ENCODE measurements around the gene FBXW12.

Gene FBXW12

DNA sequence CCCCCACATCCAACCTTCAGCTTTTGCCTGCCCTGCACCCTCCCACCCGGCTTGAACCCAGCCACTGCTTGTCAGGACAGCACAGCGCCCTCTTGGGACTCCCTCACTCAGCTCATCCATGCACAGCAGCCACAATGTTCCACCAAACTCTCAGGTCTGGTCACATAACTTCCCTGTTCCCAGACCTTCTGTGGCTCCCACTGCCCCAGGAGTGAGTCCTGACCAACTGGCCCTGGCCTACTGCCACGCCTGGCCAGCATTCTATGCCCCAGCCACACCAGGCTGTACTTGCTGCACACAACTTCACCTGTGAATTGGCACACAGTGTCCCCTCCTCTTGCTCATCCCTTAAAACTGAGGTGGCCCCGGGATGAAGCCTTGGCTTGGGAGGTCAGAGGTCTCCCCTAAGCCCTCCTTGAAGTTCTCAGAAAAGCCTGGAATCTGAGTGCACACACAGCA, 36.8 kb downstream of the FBXW12 start:
- no peak for DNase-seq

DNA sequence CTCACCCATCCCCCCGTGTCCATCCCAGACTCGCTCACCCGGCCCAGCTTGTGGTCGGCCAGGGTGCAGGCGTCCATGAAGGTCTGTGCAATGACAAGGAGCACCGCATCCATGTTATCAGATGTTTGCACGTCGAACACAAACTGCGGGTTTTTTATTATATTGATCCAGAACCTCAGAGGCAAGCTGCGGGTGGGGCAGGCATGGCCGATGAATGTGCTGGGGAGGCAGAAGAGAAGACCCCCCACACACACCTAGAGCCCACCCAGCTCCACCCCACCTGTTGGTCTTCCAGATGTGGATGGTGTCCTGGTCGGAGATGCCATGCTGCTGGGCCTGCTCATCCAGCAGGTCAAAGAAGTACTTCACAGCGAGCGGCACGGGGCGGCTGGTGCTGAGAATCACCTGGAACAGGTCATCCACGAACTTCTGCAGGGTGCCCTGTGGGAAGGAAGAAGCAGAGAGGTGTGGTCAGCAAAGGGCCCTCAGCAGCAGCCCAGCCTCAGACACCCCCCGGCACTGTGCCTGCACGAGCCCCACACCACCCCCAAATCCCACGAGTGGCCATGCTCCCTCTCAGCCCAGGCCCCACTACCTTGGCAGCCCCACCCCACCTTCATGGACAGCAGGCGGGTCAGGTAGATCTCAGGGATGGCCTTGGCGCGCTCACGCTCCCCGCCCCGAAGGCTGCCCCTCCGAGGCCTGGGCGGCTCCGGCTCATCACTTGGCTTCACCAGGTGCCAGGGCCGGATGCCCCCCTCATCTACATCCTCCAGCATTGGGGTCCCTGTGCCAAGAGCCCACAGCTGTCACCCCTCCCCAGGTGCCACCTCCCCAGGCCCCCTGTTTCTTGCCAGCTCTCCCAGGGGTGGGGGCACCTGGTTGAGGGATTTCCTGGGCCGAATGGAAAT, 37.5 kb downstream of the FBXW12 start:
- peak in 1 of 2 donors; percentile 8 for DNase-seq

DNA sequence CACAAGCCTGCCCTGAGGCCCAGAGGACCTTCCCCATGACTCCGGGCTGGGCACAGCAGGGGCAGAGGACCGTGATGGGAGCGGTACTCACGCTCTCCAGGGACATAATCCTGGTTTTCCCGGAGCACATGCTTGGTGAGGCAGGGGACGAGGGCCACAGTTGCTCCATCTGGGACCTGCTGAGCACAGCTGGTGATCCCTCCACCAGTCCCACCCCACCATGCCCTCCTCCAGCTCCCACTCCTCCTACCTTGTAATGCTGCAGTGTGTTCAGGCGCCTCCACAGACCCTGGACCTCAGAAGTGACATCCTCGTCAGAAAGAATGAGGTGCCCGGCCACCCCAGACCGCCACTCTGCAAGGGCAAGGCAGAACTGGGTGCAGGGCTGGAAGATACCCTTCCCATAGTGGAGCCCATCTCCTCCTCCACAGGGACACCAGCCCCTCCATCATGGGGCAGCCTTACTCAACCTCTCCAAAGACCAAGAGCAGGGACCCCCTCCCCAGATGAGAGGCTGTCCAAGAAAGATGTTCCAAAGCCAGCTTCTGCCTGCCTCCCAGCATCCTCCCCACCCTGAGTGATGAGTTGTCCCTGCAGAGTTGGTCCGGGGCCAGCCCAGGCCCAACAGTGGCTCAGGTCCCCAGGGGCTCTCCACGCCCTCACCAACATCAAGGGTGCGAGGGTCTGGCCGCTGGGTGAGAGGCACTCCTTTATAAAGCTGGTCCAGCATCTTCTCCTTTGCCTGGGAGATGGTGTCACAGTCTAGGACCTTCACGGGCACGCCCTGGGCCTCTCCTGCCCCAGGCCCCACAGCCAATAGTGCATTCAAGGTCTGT, 38.4 kb downstream of the FBXW12 start:
- no peak for DNase-seq

DNA sequence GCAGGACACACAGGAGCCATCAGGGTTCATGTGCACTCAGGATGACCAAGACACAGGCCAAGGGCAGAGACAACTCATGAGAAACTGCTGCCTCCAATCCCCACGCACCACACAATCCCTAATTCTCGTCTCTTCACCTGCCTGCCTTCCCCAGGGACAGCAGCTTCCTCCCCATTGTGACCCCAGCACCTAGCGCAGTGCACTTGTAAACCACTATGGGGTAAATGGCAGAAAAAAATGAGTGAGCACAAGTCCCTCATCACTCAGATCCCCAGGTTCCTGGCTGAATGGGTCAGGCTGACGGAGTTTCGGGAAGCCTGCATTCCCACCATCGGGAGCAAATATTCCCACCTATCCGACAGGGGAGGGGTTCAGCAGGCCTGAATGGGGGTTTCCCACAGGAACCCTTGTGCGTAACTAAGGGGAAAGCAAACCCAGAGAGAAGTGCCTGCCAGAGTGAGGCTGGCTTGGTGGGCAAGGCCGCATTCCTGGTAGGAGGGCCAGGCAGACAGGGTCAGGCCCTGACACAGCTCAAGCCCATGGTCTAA, 39.1 kb downstream of the FBXW12 start:
- DNase-seq, result no peak

DNA sequence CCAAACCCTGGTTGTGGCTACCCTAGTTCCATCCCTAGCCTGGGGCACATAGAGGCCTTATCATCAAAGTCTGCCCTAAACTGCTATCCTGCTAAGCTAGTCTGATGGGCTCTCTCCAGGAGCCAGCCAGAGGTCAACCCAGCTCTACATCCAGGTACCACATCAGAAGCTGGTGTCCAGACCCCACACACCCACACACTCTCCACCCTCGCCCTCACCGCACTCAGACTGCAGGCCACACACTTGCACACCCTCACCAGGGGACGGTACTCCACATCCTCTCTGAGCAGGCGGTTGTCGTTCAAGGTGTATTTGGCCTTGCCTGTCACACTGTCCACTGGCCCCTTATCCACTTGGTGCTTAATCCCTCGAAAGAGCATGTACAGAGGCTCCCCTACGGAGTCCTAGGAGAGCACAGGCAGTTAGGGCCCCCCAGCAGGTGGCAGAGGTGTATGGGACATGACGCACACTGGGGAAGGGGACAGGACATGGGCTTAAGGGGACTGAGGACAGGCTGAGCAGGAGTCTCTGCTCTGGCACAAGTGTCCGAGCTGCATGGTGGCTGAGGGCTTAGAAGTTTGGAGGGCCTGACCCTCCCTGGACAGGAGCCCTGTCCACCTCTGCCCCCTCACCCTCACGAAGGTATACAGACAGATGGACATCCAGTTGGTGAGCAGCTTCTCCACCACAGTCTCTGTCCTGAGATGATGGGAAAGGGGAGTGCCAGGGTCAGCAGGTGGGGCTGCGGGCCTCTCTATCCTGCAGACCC, 39.8 kb downstream of the FBXW12 start:
- DNase-seq, result no peak

DNA sequence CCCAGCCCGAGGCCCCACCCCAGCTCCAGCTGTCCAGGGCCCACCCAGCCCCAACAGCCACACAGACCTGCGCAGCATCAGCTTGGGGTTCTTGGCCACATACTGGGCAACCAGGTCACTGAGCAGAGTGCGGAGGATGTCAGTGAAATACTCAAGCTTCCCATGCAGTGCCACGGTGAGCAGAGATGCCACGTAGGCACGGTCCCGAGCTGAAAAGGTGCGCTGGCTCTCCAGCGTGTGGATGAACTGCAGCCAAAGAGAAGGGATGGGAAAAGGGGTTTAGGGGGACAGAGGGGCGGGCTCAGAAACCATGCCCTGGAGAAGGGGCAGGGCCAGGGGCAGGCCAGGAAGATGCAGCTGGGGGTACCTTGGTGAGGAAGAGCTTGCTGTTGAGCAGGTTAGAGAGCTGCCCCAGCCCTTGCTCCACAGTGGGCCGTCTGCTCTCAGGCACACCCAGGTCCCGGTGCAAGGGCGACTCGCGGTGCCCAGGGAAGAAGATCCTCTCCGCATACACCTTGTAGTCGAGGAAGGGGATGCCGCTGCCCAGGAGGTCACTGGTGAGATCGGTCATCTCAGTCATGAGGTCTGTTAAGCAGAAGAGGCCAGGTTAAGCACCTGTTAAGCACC, 40.5 kb downstream of the FBXW12 start:
- DNase-seq, result no peak

DNA sequence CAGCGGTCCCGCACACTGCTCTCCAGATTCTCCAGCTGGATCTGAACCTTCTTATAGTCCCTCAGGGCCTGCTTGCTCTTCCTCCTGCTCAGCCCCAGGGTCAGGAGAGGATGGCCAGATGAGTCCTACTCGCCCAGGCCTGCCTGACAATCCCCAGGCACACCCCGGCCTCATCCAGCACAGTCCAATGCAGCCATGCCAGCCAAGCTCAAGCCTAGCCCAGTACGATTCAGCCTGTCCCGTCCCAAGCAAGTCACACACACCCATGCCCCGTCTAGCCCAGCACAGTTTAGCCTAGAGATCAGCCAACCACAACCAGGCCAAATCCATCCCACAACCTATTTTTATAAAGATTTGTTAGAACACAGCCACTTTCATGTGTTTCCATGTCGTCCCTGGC, 41.1 kb downstream of the FBXW12 start:
- no peak for DNase-seq

DNA sequence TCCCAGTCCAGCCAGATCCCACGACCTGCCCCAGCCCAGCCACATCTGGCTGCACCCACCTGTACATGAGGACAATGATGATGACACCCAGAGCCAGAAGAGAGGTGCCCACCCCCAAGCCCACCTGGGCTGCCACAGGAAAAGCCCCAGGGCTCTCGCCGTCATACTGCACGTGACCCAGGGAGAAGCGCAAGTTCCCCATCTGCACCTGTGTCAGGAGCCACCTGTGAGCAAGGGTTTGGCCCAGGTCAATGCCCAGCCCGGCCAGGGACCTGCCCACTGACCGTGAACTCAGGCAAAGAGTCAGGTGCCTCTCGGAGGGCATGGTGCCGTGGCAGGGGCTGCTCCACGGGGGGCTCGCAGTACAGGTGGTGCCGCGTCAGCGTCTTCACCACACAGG, 41.6 kb downstream of the FBXW12 start:
- no peak for DNase-seq

DNA sequence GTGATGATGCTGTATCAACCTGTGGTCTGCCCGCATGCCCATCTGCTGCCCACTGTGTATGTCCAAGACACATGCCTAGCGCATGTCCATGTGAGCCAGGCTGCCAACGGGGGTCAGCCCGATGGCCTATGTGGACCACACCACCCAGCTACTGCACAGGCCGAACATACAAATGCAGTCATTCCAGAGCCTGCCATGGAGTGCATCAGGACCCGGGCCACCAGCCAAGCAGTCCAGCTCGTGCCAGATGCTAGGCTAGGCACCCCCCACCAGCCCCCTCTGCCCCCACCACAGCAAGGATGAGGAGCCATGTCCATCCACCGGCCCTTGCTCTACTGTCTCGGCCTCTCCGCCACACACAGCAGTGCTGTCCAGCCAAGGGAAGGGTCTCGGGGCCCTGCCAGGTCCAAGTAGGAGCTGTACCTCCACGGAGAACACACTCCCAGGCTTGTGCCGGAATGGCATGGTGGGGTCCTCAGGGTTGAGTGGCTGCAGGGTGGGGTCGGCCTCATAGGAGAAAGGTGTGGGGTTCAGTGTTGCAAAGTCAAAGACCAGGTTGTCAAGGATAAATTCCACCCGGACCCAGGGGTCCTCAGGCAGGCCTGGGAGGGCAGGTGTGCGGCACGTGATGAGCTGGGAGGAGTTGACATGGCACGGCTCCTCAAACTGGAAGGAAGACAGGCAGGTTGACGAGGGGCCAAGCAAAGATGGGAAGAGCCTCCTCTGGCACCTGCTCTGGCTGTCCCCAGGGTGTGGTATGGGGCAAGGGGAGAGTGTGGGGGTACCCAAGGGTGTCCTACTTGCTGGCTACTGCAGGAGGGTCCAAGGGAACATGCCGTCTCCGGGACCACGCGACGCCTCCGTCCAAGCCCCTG, 42.6 kb downstream of the FBXW12 start:
- DNase-seq, result no peak

DNA sequence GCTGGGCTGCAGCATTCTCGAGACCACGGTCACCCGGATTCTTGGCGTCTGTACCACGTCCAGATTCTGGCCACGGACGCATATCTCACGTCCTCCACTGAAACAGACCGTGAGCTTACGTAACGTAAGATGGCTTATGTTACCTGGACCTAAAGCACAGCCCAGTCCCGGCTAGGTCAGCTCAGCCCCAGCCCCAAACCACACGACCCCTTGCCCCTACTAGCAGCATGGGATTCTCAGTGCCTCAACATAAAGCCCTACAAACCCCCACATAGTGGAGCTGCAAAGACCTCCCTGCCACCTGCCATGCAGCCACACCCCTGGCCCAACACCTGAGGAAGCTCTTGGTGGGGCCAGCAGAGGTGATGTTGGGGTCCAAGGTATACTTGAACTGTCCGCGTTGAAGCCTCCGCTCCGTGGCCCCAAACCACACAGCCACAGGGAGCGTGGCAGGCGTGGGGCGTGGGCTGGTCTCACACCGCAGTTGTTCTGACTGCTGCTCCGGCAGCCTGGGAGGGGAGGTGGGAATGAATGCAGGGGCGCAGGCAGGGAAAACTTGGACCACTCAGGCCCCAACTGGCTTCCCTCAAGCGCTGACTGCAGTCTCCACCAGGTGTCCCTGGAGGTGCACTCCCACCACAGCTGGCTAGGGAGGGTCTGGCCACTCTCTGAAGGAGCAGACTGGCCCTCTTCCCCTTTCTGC, 43.4 kb downstream of the FBXW12 start:
- DNase-seq, result no peak

DNA sequence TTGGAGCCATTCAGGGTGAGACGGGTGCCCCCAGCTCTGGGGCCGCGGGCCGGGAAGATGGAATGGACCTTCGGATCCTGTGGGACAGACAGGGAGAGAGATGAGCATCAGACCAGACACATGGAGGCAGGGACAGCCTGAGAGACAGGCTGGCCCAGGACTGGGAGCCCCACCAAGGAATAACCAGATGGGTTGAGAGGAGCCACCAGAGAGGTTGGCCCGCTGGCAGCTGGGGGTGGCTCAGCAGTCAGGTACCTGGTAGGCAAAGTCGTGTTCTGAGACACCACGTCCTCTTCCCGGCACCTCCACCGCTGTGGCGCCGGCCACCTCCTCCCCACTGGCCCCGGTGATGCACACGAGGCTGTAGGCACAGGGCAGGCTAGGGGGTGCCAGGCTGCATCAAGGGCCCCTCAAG, 44.1 kb downstream of the FBXW12 start:
- no peak for DNase-seq

DNA sequence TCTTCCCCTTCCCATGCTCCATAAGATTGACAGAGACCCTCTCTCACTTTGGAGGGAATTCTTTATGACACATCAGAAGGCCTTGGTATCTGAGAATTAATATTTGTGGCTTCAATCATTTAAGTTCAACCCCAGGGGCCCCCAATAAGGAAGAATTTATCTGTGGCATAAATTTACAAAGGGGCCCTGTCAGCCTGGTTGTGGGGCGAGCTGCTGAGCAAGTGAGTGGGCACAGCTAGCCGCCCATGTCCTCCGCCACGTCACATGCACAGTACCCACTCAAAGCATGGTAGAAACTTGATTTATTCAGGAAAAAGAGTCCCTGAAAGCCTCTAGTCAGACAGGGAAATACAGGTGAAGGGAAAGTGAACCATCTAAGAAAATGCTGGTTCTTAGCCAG, 44.5 kb downstream of the FBXW12 start:
- no peak for DNase-seq

DNA sequence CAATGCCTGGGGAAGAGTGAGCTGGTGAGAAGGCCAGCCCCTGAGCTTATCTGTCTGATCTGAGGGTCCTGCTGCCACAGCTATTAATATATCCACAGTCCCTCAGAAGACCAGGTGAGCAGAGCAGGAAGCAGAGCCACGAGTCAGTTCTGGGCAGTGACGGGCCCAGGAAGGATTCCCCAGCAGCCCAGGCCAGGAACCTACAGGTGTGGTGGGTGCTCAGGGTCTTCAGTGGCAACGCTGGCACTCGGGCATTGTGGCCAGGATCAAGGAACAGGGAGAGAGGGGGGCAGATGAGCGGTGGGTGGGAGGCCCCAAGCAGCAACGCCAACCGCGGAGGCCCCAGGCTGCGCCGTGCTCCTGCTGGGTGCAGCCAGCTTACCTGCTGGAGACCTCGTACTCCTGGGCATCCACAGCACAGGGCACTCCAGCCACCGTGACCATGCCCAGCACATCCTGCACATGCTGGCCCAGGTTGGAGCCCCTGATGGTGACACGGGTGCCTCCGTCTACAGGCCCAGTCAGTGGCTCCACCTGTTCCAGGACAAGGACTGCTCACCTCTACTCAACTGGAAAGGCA, 45.6 kb downstream of the FBXW12 start:
- no peak for DNase-seq

DNA sequence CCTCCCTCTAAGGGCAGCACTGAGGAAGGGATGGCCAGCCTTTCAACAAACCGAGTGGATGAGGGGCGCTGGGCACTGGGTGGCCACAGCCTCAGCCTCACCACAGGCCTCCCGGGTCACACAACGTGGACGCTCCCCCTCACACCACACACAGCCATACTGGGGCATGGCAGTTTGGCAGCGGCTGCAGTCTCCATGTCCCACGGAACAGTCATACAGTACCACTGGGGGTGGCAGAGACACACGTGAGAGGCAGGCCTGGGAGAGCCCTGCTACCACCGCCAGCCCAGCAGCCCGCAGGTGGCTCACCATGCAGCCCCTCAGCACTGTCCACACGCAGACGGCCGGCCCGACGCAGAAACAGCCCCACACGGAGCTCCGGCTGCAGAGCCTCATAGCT, 46.1 kb downstream of the FBXW12 start:
- DNase-seq, result no peak

DNA sequence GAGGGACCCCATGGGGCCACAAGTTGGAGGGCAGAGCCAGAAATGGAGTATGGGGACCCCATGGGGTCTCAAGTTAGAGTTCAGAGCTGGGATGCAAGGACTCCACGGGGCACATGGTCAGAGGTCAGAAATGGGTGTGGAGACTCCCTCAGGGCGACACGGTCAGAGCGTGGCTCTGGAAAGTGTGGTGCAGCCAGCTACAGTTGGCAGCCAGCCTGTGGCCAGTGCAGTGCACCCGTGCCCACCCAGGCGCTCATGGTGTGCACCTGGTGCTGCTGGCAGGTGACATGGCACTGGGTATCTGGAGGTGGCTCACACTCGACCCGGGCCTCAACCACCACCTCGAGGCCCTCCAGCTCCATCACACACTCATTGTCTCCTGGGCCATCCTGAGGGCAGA, 46.6 kb downstream of the FBXW12 start:
- DNase-seq, result no peak

DNA sequence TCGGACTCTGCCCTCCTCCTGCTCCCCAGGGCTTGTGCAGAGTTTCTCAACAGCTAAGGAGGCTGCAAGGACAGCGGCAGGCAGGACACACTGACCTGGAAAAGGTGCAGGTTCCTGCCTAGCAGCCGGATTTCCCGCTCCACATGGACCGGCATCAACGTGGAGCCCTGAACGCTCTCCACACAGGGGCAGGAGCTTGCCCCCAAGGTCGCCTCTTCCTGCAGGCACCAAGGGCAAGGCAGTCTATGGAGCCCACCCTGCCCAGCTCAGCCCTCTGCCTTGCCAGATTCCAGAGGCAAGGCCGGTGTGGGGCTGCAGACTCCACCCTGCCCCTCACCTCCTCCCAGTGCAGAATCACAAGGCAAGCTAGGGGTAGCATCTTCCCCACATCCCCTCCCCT, 47.1 kb downstream of the FBXW12 start:
- DNase-seq, result no peak

DNA sequence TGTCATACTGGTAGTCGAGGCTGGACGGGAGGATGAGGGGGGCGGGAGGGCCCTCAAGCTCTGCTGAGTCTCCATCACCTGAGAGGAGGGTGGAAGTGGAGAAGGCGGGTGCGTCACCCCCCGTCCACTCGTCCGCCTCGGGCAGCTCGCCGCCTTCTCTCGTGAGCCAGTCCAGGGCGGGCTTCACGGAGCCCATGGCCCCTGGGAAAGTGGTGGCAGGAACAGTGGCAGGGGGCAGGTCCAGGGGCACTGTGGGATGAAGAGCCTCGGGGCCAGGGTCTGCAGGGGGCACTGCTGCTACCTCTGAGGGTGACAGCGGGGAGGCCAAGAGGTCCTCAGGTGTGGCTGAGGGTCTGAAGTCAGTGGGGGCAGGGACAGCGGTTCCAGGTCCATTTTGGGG, 47.6 kb downstream of the FBXW12 start:
- DNase-seq, result no peak

DNA sequence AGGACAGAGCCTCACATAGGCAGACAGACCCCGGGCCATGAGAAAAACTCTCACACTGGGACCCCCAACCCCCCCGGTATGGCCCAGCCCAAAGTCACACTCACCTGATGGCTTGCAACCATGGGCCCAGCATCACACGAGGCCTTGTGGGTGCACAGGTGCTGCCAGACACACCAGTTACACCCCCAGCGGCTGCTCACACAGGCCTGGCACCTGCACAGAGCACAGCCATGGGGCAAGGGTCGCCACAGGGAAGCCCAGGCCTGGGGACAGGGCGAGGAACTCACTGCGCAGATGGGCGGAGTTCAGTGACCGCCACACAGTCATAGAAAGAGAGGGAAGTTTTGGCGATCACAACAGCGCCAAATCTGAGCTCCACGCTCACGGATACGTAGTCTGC, 48.5 kb downstream of the FBXW12 start:
- DNase-seq, result no peak

DNA sequence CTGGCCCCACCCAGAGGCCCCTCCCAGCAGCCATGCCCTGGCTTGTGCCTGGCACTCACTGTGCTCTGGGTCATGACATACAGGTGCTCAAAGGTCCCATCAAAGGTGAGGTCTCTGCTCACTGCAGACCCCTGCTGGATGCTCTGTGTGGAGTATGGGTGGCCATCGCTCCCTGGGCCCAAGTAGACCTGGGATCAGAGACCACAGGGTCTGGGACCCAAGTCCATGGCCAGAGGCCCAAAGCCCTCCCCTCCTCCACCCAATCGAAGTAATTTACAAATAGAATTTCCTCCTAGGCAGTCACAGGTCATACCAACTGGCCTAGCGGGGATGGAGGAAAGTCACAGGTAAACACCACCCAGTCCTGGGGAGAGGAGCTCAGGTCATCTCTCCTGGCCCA, 50.3 kb downstream of the FBXW12 start:
- DNase-seq, result no peak

DNA sequence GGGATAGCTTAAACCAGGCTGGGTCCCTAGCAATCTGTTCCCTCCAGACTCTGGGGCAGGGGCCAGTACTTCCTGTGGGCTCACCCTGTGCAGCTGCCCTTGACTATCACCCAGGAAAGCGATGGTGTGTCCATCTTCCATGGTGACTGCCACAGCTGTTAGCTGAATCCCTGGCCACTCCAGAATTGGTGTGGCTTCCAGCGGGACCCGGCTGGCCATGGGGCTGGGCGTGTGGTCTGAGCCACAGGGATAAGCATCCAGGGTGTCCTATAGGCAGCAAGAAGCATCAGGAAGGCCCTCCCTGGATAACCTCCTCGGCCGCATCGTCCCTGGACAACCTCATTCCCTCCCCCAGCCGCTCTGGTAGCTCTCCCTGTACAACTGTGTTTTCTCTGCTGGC, 50.7 kb downstream of the FBXW12 start:
- DNase-seq, result no peak
